ENCODE results near the gene SLC38A5. TPM values are rescaled to one million over a fixed set of nuclear protein-coding genes. Genes with fewer than 3 reads are reported as not detected.
"Not testable (repeated sequence)": the region's sequence is repeated elsewhere in the genome, so short reads cannot be mapped to it uniquely, and the experiment has no call there.

The SLC38A5 gene
- total RNA-seq, 4 donors from 2014 or later, result 24.2 to 63.0 (median 46.2) TPM

- not testable (repeated sequence) for H3K4me1 ChIP-seq; H3K27me3 ChIP-seq; H3K9me3 ChIP-seq; H3K27ac ChIP-seq; H3K4me3 ChIP-seq; H3K36me3 ChIP-seq; DNase-seq (ENCODE audit: low spot score in 2 of 2)
- WGBS, result no CpG with 5 or more reads among the region's 15 CpGs
Observed at GRCh38 chrX:48411860-48412259, 58.2 kb downstream of the SLC38A5 start, which contains the start of gene SSX4B. Gene SSX4B (minus strand): TSS chrX:48411960. CDS start chrX:48411372, 588 bp downstream.

Other genes with a start within 250 kb of the SLC38A5 start
- not detected for gene SSX1, start 214.9 kb downstream of the SLC38A5 start, total RNA-seq
- gene SSX3, start 113.6 kb downstream of the SLC38A5 start, total RNA-seq, result not detected
- not detected for gene SSX4, start 86.7 kb downstream of the SLC38A5 start, total RNA-seq
- gene SSX4B, start 58.3 kb downstream of the SLC38A5 start, total RNA-seq, result not detected
- 10 to 100 TPM; 27.8 to 54.3 (median 47.9) TPM for gene FTSJ1, start 5.9 kb upstream of the SLC38A5 start, total RNA-seq
- 10 to 100 TPM; 16.7 to 34.5 (median 25.8) TPM for gene PORCN, start 38.7 kb upstream of the SLC38A5 start, total RNA-seq
- 10 to 100 TPM; 43.4 to 82.7 (median 71.9) TPM for gene EBP, start 51.5 kb upstream of the SLC38A5 start, total RNA-seq
- 10 to 100 TPM; 12.9 to 21.2 (median 17.3) TPM for gene TBC1D25, start 69.5 kb upstream of the SLC38A5 start, total RNA-seq
- 100 to 1,000 TPM; 167 to 245 (median 204) TPM for gene RBM3, start 104.2 kb upstream of the SLC38A5 start, total RNA-seq
- gene WDR13, start 127.2 kb upstream of the SLC38A5 start, total RNA-seq, result 100 to 1,000 TPM in 1 of 4 donors, 10 to 100 TPM in 3; 71.1 to 105 (median 93.2) TPM
- 1 to 10 TPM in 3 of 4 donors, under 1 TPM in 1; 0.68 to 5.2 (median 3.5) TPM for gene WAS, start 213.5 kb upstream of the SLC38A5 start, total RNA-seq
- 10 to 100 TPM in 1 of 4 donors, 1 to 10 TPM in 3; 5.9 to 15.1 (median 8.7) TPM for gene SUV39H1, start 226.5 kb upstream of the SLC38A5 start, total RNA-seq

All from suprapubic skin (tissue), 4 donors.